Neural crest cell (in vitro differentiated cells): ENCODE data around the gene ERMP1. TPM values are rescaled to one million over a fixed set of nuclear protein-coding genes. Genes with fewer than 3 reads are reported as not detected.
A peak's percentile ranks its signal among the peaks of the same experiment; 100 is the strongest.
"Not testable (repeated sequence)": the region's sequence is repeated elsewhere in the genome, so short reads cannot be mapped to it uniquely, and the experiment has no call there.

Source experiments
- DNase-seq: peaks from one replicate; pipeline ENCODE4 v3.0.0; 2021; ENCODE audit warnings: low read depth, mixed read lengths, low spot score
- H3K27ac Mint-ChIP-seq: one replicate; pipeline ENCODE4 v1.8.0; 2021; ENCODE audit warnings: mild to moderate bottlenecking, mixed read lengths; ENCODE audit not compliant: unreplicated experiment
- H3K27me3 Mint-ChIP-seq: 2 replicates; pipeline ENCODE4 v1.8.0; 2021; ENCODE audit warnings: low read depth, mild to moderate bottlenecking, mixed read lengths
- H3K36me3 Mint-ChIP-seq: 2 replicates; pipeline ENCODE4 v1.8.0; 2021; ENCODE audit warnings: low read depth, mild to moderate bottlenecking, mixed read lengths
- H3K4me1 Mint-ChIP-seq: 2 replicates; pipeline ENCODE4 v1.8.0; 2021; ENCODE audit warnings: mixed read lengths
- H3K4me3 Mint-ChIP-seq: one replicate; pipeline ENCODE4 v1.8.0; 2021; ENCODE audit warnings: mild to moderate bottlenecking, mixed read lengths
- H3K9me3 Mint-ChIP-seq: 2 replicates; pipeline ENCODE4 v1.8.0; 2021; ENCODE audit warnings: mixed read lengths
- CTCF ChIP-seq: fragments of 200-600 bp; sonication (generic); conservative IDR thresholded peaks from 2 replicates; pipeline ENCODE4 v1.5.0; 2021; ENCODE audit warnings: antibody characterized with exemption, mild to moderate bottlenecking
- total RNA-seq: library from RNA; stranded (reverse); gene quantifications from 2 replicates; pipeline ENCODE4 v1.2.1, GENCODE V29; 2021

Gene ERMP1
- total RNA-seq, 1 donor from 2014 or later: 5.9 TPM

GRCh38 chr9:5800969-5801738 is 31.8 kb downstream of the ERMP1 start:
- Mint-ChIP-seq H3K27ac (no peak overlapping the region), H3K36me3 (no peaks in the 10 kb centered on the region), H3K27me3 (no peaks in the 10 kb centered on the region), H3K4me1 (no peaks in the 10 kb centered on the region), H3K4me3 (no peak overlapping the region), H3K9me3 (no peaks in the 10 kb centered on the region)
- no peak for DNase-seq
- no peak for TF ChIP-seq CTCF

- not testable (repeated sequence) for H3K9me3 Mint-ChIP-seq, H3K27ac Mint-ChIP-seq, H3K36me3 Mint-ChIP-seq, DNase-seq, H3K4me3 Mint-ChIP-seq, H3K27me3 Mint-ChIP-seq, H3K4me1 Mint-ChIP-seq
Measured at GRCh38 chr9:5800378-5800777, 32.5 kb downstream of the ERMP1 start.

- no peak overlapping the region for H3K27ac Mint-ChIP-seq
Measured at GRCh38 chr9:5799314-5799713, 33.6 kb downstream of the ERMP1 start.

GRCh38 chr9:5798581-5798980 is 34.3 kb downstream of the ERMP1 start:
- no peak overlapping the region for H3K4me3 Mint-ChIP-seq
- H3K27me3 Mint-ChIP-seq: no peaks in the 10 kb centered on the region
- H3K4me1 Mint-ChIP-seq: no peaks in the 10 kb centered on the region
- H3K36me3 Mint-ChIP-seq: no peaks in the 10 kb centered on the region
- TF ChIP-seq CTCF: no peak
- no peak overlapping the region for H3K27ac Mint-ChIP-seq
- DNase-seq: no peak
- no peaks in the 10 kb centered on the region for H3K9me3 Mint-ChIP-seq

More at GRCh38 chr9:5799314-5799713, 33.6 kb downstream of the ERMP1 start:
- no peaks in the 10 kb centered on the region for H3K4me1 Mint-ChIP-seq
- no peaks in the 10 kb centered on the region for H3K27me3 Mint-ChIP-seq
- no peaks in the 10 kb centered on the region for H3K36me3 Mint-ChIP-seq
- peak; percentile 66 for TF ChIP-seq CTCF
- no peak for DNase-seq
- no peaks in the 10 kb centered on the region for H3K9me3 Mint-ChIP-seq
- no peak overlapping the region for H3K4me3 Mint-ChIP-seq

GRCh38 chr9:5796298-5796697 is 36.6 kb downstream of the ERMP1 start:
- H3K9me3 Mint-ChIP-seq: no peaks in the 10 kb centered on the region
- no peak for TF ChIP-seq CTCF
- no peaks in the 10 kb centered on the region for H3K27me3 Mint-ChIP-seq
- no peaks in the 10 kb centered on the region for H3K4me1 Mint-ChIP-seq
- DNase-seq: no peak
- no peak overlapping the region for H3K27ac Mint-ChIP-seq
- H3K36me3 Mint-ChIP-seq: no peaks in the 10 kb centered on the region
- H3K4me3 Mint-ChIP-seq: no peak overlapping the region

- H3K36me3 Mint-ChIP-seq: no peaks in the 10 kb centered on the region
- TF ChIP-seq CTCF: no peak
- no peaks in the 10 kb centered on the region for H3K4me1 Mint-ChIP-seq
- no peak for DNase-seq
- H3K27ac Mint-ChIP-seq: no peak overlapping the region
- no peak overlapping the region for H3K4me3 Mint-ChIP-seq
- H3K27me3 Mint-ChIP-seq: no peaks in the 10 kb centered on the region
- H3K9me3 Mint-ChIP-seq: no peaks in the 10 kb centered on the region
Measured at GRCh38 chr9:5793812-5794211, 39.1 kb downstream of the ERMP1 start.
